Natural killer cell (primary cell): ENCODE measurements around the gene NRF1. TPM values are rescaled to one million over a fixed set of nuclear protein-coding genes. Genes with fewer than 3 reads are reported as not detected.

Experiments
- ATAC-seq, 3 donors: fragments of 150-1000 bp in 2 of 3; fragments of 200-7000 bp in 1 of 3; cut with Tn5 transposase; 1 replicate in 1 of 3; 2 replicates in 2 of 3; pipeline ENCODE4 v1.10.0; 2021; ENCODE audit warnings: mild to moderate bottlenecking in 2 of 3, moderate library complexity in 2 of 3
- DNase-seq, 2 donors: peaks; one replicate each; pipeline versions ENCODE4 v3.0.0 to v3.0.0-alpha.2; 2013 to 2021; ENCODE audit warnings: mixed read lengths in 1 of 2
- H3K27ac ChIP-seq: one replicate; pipeline ENCODE4 v1.5.1; 2013; ENCODE audit warnings: mild to moderate bottlenecking, low read length
- H3K27me3 ChIP-seq: one replicate; pipeline ENCODE4 v1.6.1; 2013; ENCODE audit warnings: low read length; ENCODE audit not compliant: control insufficient read depth, insufficient read depth
- H3K36me3 ChIP-seq: one replicate; pipeline ENCODE4 v1.6.1; 2013; ENCODE audit warnings: low read length; ENCODE audit not compliant: control insufficient read depth, insufficient read depth
- H3K4me1 ChIP-seq: one replicate; pipeline ENCODE4 v1.6.1; 2013; ENCODE audit warnings: low read length; ENCODE audit not compliant: control insufficient read depth, insufficient read depth
- H3K4me3 ChIP-seq: one replicate; pipeline ENCODE4 v1.5.1; 2013; ENCODE audit warnings: low read length
- H3K9me3 ChIP-seq: one replicate; pipeline ENCODE4 v1.6.1; 2013; ENCODE audit warnings: low read length; ENCODE audit not compliant: control insufficient read depth, insufficient read depth
- H3K27ac Mint-ChIP-seq, 2 donors: one replicate each; pipeline ENCODE4 v1.8.0; 2022; ENCODE audit warnings: mild to moderate bottlenecking in 2 of 2, mixed read lengths in 2 of 2, moderate library complexity in 1 of 2
- H3K27me3 Mint-ChIP-seq, 2 donors: one replicate each; pipeline ENCODE4 v1.8.0; 2022; ENCODE audit warnings: low read depth in 2 of 2, mixed read lengths in 2 of 2
- H3K36me3 Mint-ChIP-seq: one replicate; pipeline ENCODE4 v1.8.0; 2022; ENCODE audit warnings: mixed read lengths
- H3K4me1 Mint-ChIP-seq, 2 donors: one replicate each; pipeline ENCODE4 v1.8.0; 2022; ENCODE audit warnings: mixed read lengths in 2 of 2
- H3K4me3 Mint-ChIP-seq: one replicate; pipeline ENCODE4 v1.8.0; 2022; ENCODE audit warnings: mild to moderate bottlenecking, moderate library complexity, mixed read lengths
- H3K9me3 Mint-ChIP-seq, 2 donors: one replicate each; pipeline ENCODE4 v1.8.0; 2022; ENCODE audit warnings: mixed read lengths in 2 of 2
- WGBS: methylation state at CpG from one replicate; pipeline ENCODE4 v1.1.7; 2013; ENCODE audit warnings: missing lambda C conversion rate; ENCODE audit not compliant: insufficient coverage; 5-methylcytosine and 5-hydroxymethylcytosine counted together
- intact Hi-C: fragments of 100-400 bp; cut with micrococcal nuclease; formaldehyde crosslinking; loops from one replicate; pipeline ENCODE4 v1.14.2; 2022
- total RNA-seq, 4 donors: library from RNA; stranded (reverse); fragments of 120-200 nt in 1 of 4; gene quantifications; one replicate each; pipeline versions ENCODE4 v1.2.3 to v1.2.4, GENCODE V29; 2013 to 2022
- TF ChIP-seq, protein P1 (sequence below): fragments of 200-600 bp; IDR thresholded peaks from one replicate; pipeline ENCODE4 v1.8.0; 2022; ENCODE audit warnings: antibody characterized with exemption

Gene NRF1
- total RNA-seq, 3 donors from 2014 or later (not counting 1 experiment from before 2014, with no cell fraction given), result 39.8 to 43.5 (median 40.1) TPM

DNA sequence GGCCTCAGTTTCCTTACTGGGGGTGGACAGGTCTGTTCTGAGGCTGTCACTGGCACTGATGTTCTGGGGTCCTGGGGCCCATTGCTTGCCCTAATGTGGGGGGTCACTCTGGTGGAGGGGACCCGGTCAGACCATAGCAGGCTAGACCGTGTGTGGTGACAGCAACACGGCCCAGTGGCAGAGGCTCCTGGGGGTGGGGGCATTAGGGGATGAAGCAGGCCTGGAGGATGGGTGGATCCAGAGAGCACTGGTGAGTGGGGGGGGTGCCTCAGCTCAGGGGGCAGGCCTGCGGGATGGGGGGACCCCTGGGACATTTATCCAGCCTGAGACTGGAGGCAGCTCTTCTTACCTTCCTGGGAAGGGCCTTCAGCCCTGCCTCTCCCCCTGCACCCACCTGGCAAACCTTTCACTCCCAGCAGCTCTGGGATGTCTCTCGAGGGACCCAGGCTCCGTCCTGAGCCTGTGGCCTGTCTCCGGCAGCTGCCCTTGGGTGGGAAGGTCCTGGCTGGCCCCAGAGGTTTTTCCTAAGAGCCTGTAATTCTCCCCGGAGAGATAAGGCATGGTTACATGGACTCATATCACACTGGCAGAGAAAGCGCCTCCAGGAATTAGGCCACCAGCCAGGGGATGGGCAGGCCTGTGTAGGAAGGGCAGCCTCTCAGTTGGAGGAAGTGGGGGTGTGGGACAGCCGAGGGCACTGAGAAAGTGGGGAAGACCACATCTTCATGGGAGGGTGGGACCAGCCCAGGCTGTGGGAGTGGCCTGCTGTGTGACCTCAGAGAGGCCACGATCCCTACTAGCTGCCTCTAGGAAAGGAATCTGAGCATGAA, 193.6 kb downstream of the NRF1 start:
- intact Hi-C loops, result no loop called here
- H3K9me3 Mint-ChIP-seq, result no peaks in the 10 kb centered on the region
- TF ChIP-seq, protein P1, sequence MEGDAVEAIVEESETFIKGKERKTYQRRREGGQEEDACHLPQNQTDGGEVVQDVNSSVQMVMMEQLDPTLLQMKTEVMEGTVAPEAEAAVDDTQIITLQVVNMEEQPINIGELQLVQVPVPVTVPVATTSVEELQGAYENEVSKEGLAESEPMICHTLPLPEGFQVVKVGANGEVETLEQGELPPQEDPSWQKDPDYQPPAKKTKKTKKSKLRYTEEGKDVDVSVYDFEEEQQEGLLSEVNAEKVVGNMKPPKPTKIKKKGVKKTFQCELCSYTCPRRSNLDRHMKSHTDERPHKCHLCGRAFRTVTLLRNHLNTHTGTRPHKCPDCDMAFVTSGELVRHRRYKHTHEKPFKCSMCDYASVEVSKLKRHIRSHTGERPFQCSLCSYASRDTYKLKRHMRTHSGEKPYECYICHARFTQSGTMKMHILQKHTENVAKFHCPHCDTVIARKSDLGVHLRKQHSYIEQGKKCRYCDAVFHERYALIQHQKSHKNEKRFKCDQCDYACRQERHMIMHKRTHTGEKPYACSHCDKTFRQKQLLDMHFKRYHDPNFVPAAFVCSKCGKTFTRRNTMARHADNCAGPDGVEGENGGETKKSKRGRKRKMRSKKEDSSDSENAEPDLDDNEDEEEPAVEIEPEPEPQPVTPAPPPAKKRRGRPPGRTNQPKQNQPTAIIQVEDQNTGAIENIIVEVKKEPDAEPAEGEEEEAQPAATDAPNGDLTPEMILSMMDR, result no peak

More for the DNA sequence above, 193.6 kb downstream of the NRF1 start:
- WGBS, result 70% methylated on average over 11 of the region's 11 CpGs
- Histone ChIP-seq H3K36me3 (no peaks in the 10 kb centered on the region), H3K27me3 (no peaks in the 10 kb centered on the region), H3K27ac (no peak overlapping the region), H3K9me3 (no peaks in the 10 kb centered on the region), H3K4me1 (no peaks in the 10 kb centered on the region), H3K4me3 (no peak overlapping the region)
- DNase-seq (no peak), ATAC-seq (no peak)
- Mint-ChIP-seq H3K36me3 (no peaks in the 10 kb centered on the region), H3K27me3 (peaks cover 0 to 5% of the 10 kb centered on the region in 2 donors), H3K4me1 (no peaks in the 10 kb centered on the region), H3K4me3 (no peak overlapping the region), H3K27ac (no peak overlapping the region)

Other genes with a start within 250 kb of the NRF1 start
- 1 to 10 TPM; 1.7 to 2.3 (median 2.1) TPM for gene STRIP2, start 177.3 kb upstream of the NRF1 start, total RNA-seq
- 1 to 10 TPM; 4.9 to 9.7 (median 8.4) TPM for gene SMKR1, start 109.2 kb upstream of the NRF1 start, total RNA-seq